PFSK-1 (cell line): ENCODE measurements around the gene NPW.

Experiments
- POLR2AphosphoS5 ChIP-seq: IDR thresholded peaks from 2 replicates; pipeline ENCODE4 v1.6.1; 2012; ENCODE audit warnings: low read depth, mild to moderate bottlenecking, control low read depth, low read length, moderate library complexity
- TAF1 ChIP-seq: IDR thresholded peaks from 2 replicates; pipeline ENCODE4 v1.6.1; 2012; ENCODE audit warnings: low read length, control low read depth, borderline replicate concordance; ENCODE audit not compliant: insufficient read depth

- TF ChIP-seq POLR2AphosphoS5 (no peak), TAF1 (no peak)
Observed at GRCh38 chr16:1998852-1999801, 20.5 kb upstream of the NPW start.
